H1 (cell line): ENCODE results near the gene AK5. TPM values are rescaled to one million over a fixed set of nuclear protein-coding genes. Genes with fewer than 3 reads are reported as not detected.

Source experiments
- CTCF ChIA-PET: fragments of 300-600 bp; sonication (Branson Sonifier 250); formaldehyde crosslinking; loops from one replicate; lab custom pipeline; 2021; ENCODE audit not compliant: partially characterized antibody; lab: Charles Lee
- POLR2A ChIA-PET: fragments of 300-600 bp; sonication (Branson Sonifier 250); formaldehyde crosslinking; loops from one replicate; lab custom pipeline; 2021; ENCODE audit warnings: inconsistent platforms; ENCODE audit not compliant: partially characterized antibody; lab: Charles Lee
- DNase-seq, 2 experiments: peaks; one replicate each; pipeline versions ENCODE4 v3.0.0 to v3.0.0-alpha.2; 2010 to 2022; ENCODE audit warnings: low spot score in 2 of 2, low read depth in 1 of 2, mixed read lengths in 1 of 2
- FAIRE-seq: peaks from 2 replicates; lab custom pipeline; 2011; peaks lifted over from hg19 to GRCh38; lab: Jason Lieb, UNC
- H2AFZ ChIP-seq: 2 replicates; pipeline ENCODE4 v1.8.1; 2012; ENCODE audit warnings: low read length, inconsistent platforms
- H2AK5ac ChIP-seq: 2 replicates; pipeline ENCODE4 v1.6.1; 2013; ENCODE audit warnings: low read depth, low read length
- H2BK120ac ChIP-seq: replicated peaks from 2 replicates; pipeline ENCODE3; 2013; ENCODE audit warnings: low read depth, low read length, inconsistent platforms
- H2BK12ac ChIP-seq: 2 replicates; pipeline ENCODE4 v1.6.1; 2013; ENCODE audit warnings: low read depth, low read length
- H2BK15ac ChIP-seq: 2 replicates; pipeline ENCODE4 v1.6.1; 2013; ENCODE audit warnings: low read length
- H2BK20ac ChIP-seq: 2 replicates; pipeline ENCODE4 v1.6.1; 2013; ENCODE audit warnings: low read length
- H2BK5ac ChIP-seq: 2 replicates; pipeline ENCODE4 v1.6.1; 2013; ENCODE audit warnings: low read depth, low read length
- H3K14ac ChIP-seq: 2 replicates; pipeline ENCODE4 v1.6.1; 2013; ENCODE audit warnings: inconsistent platforms; ENCODE audit not compliant: insufficient read length
- H3K18ac ChIP-seq: 2 replicates; pipeline ENCODE4 v1.6.1; 2013; ENCODE audit warnings: low read length; ENCODE audit errors: extremely low read depth
- H3K23ac ChIP-seq: 2 replicates; pipeline ENCODE4 v1.6.1; 2013; ENCODE audit warnings: inconsistent platforms; ENCODE audit not compliant: insufficient read length
- H3K23me2 ChIP-seq: 2 replicates; pipeline ENCODE4 v1.6.1; 2013; ENCODE audit warnings: low read depth, low read length
- H3K27ac ChIP-seq: 2 replicates; pipeline ENCODE4 v1.6.1; 2011; ENCODE audit warnings: low read depth, low read length, inconsistent platforms
- H3K27me3 ChIP-seq, 4 experiments: replicated peaks in 1 of 4; 1 replicate in 1 of 4; 2 replicates in 3 of 4; pipeline versions ENCODE4 v1.6.1 to v1.8.1; 2011 to 2013; ENCODE audit warnings: low read length in 3 of 4, mild to moderate bottlenecking in 3 of 4, inconsistent platforms in 2 of 4, mixed read lengths in 2 of 4, moderate library complexity in 1 of 4; ENCODE audit not compliant: control insufficient read depth in 3 of 4, insufficient read depth in 3 of 4; ENCODE audit errors: extremely low read depth in 1 of 4
- H3K36me3 ChIP-seq, 4 experiments: 2 replicates each; pipeline versions ENCODE4 v1.6.1 to v1.8.1; 2011 to 2013; ENCODE audit warnings: mild to moderate bottlenecking in 4 of 4, low read length in 3 of 4, moderate library complexity in 2 of 4, control low read depth in 1 of 4, inconsistent platforms in 1 of 4; ENCODE audit not compliant: insufficient read depth in 4 of 4, control insufficient read depth in 2 of 4
- H3K4ac ChIP-seq: replicated peaks from 2 replicates; pipeline ENCODE3; 2013; ENCODE audit warnings: low read length, low read depth, mixed read lengths, inconsistent platforms; ENCODE audit not compliant: insufficient read length
- H3K4me1 ChIP-seq, 4 experiments: replicated peaks in 1 of 4; 1 replicate in 1 of 4; 2 replicates in 3 of 4; pipeline versions ENCODE4 v1.6.1 to v1.8.1; 2011 to 2013; ENCODE audit warnings: low read length in 3 of 4, inconsistent platforms in 2 of 4, mixed read lengths in 1 of 4; ENCODE audit not compliant: insufficient read depth in 4 of 4, control insufficient read depth in 3 of 4
- H3K4me2 ChIP-seq, 2 experiments: 2 replicates each; pipeline versions ENCODE4 v1.6.1 to v1.8.1; 2011 to 2013; ENCODE audit warnings: low read depth in 2 of 2, low read length in 2 of 2, control low read depth in 1 of 2, inconsistent platforms in 1 of 2, mild to moderate bottlenecking in 1 of 2; ENCODE audit not compliant: insufficient read depth in 1 of 2
- H3K4me3 ChIP-seq, 4 experiments: fragments of 200-600, 300-600 bp in 1 of 4; sonication (generic), shearing (Covaris generic), sonication (Bioruptor Twin) in 1 of 4; 2 replicates each; pipeline versions ENCODE4 v1.5.1 to v1.8.1; 2011 to 2016; ENCODE audit warnings: low read length in 4 of 4, low read depth in 3 of 4, control low read depth in 2 of 4, inconsistent platforms in 2 of 4, mild to moderate bottlenecking in 2 of 4, mixed read lengths in 1 of 4, moderate library complexity in 1 of 4; ENCODE audit not compliant: insufficient read depth in 2 of 4; ENCODE audit errors: extremely low read depth in 1 of 4
- H3K56ac ChIP-seq: replicated peaks from 2 replicates; pipeline ENCODE3; 2013; ENCODE audit warnings: low read depth, mild to moderate bottlenecking, mixed read lengths, low read length, inconsistent platforms; ENCODE audit not compliant: insufficient read length
- H3K79me1 ChIP-seq: 2 replicates; pipeline ENCODE4 v1.6.1; 2013; ENCODE audit warnings: low read depth, low read length, control low read depth
- H3K79me2 ChIP-seq, 2 experiments: 2 replicates each; pipeline versions ENCODE4 v1.6.1 to v1.8.1; 2012 to 2013; ENCODE audit warnings: low read length in 2 of 2, mild to moderate bottlenecking in 2 of 2, inconsistent platforms in 1 of 2; ENCODE audit not compliant: insufficient read depth in 2 of 2, control insufficient read depth in 1 of 2
- H3K9ac ChIP-seq, 4 experiments: replicated peaks in 1 of 4; 1 replicate in 1 of 4; 2 replicates in 3 of 4; pipeline versions ENCODE4 v1.6.1 to v1.8.1; 2011 to 2013; ENCODE audit warnings: low read depth in 3 of 4, low read length in 3 of 4, control low read depth in 2 of 4, mild to moderate bottlenecking in 2 of 4, moderate library complexity in 2 of 4, inconsistent platforms in 1 of 4; ENCODE audit errors: extremely low read depth in 1 of 4
- H3K9me3 ChIP-seq, 2 experiments: 2 replicates each; pipeline versions ENCODE4 v1.6.1 to v1.8.1; 2012 to 2013; ENCODE audit warnings: mild to moderate bottlenecking in 2 of 2, moderate library complexity in 2 of 2, control low read depth in 1 of 2, inconsistent platforms in 1 of 2, low read depth in 1 of 2, low read length in 1 of 2, mixed read lengths in 1 of 2; ENCODE audit not compliant: insufficient read depth in 2 of 2
- H4K20me1 ChIP-seq, 2 experiments: replicated peaks in 1 of 2; 2 replicates each; pipeline versions ENCODE3 to v1.8.1; 2011 to 2013; ENCODE audit warnings: inconsistent platforms in 2 of 2, low read length in 2 of 2, mild to moderate bottlenecking in 1 of 2; ENCODE audit not compliant: insufficient read depth in 2 of 2, control insufficient read depth in 1 of 2
- H4K5ac ChIP-seq: 2 replicates; pipeline ENCODE4 v1.6.1; 2013; ENCODE audit warnings: low read length, low read depth, mixed read lengths, inconsistent platforms; ENCODE audit not compliant: insufficient read length
- H4K8ac ChIP-seq: 2 replicates; pipeline ENCODE4 v1.8.0; 2013; ENCODE audit warnings: mild to moderate bottlenecking, moderate library complexity, low read length, inconsistent platforms; ENCODE audit not compliant: insufficient read depth; ENCODE audit errors: extremely low read depth
- H4K91ac ChIP-seq: replicated peaks from 2 replicates; pipeline ENCODE3; 2013; ENCODE audit warnings: low read length, mixed read lengths, inconsistent platforms; ENCODE audit not compliant: insufficient read length
- CEBPB ChIP-seq: IDR thresholded peaks from 2 replicates; pipeline ENCODE4 v1.6.1; 2012; ENCODE audit warnings: low read depth, low read length
- CTBP2 ChIP-seq: IDR thresholded peaks from 2 replicates; pipeline ENCODE4 v1.7.0; 2011; ENCODE audit warnings: borderline replicate concordance, mild to moderate bottlenecking, moderate library complexity, mixed read lengths, low read length; ENCODE audit not compliant: insufficient read depth, insufficient read length
- GABPA ChIP-seq: IDR thresholded peaks from 2 replicates; pipeline ENCODE4 v1.6.1; 2011; ENCODE audit warnings: mild to moderate bottlenecking, low read length, moderate library complexity, borderline replicate concordance; ENCODE audit not compliant: insufficient read depth
- HDAC2 ChIP-seq, 2 experiments: fragments of 300-600 bp in 1 of 2; sonication (generic) in 1 of 2; IDR thresholded peaks; 2 replicates each; pipeline ENCODE4 v1.6.1; 2011 to 2012; ENCODE audit warnings: low read depth in 2 of 2, low read length in 2 of 2, mild to moderate bottlenecking in 2 of 2, moderate library complexity in 2 of 2, borderline replicate concordance in 1 of 2, inconsistent platforms in 1 of 2
- RXRA ChIP-seq: IDR thresholded peaks from 2 replicates; pipeline ENCODE4 v1.6.1; 2011; ENCODE audit warnings: low read depth, mild to moderate bottlenecking, low read length, moderate library complexity; ENCODE audit not compliant: insufficient read depth
- SIN3A ChIP-seq, 2 experiments: IDR thresholded peaks in 1 of 2; conservative IDR thresholded peaks in 1 of 2; 2 replicates each; pipeline ENCODE4 v1.6.1; 2011 to 2012; ENCODE audit warnings: low read length in 2 of 2, improper control_type of control experiment in 1 of 2, low read depth in 1 of 2, mild to moderate bottlenecking in 1 of 2
- SP2 ChIP-seq: IDR thresholded peaks from 2 replicates; pipeline ENCODE4 v1.6.1; 2012; ENCODE audit warnings: mild to moderate bottlenecking, low read length, inconsistent platforms
- SP4 ChIP-seq: IDR thresholded peaks from 2 replicates; pipeline ENCODE4 v1.6.1; 2012; ENCODE audit warnings: low read length, inconsistent platforms
- YY1 ChIP-seq: IDR thresholded peaks from 2 replicates; pipeline ENCODE4 v1.6.1; 2011; ENCODE audit warnings: low read depth, mild to moderate bottlenecking, low read length
- WGBS, 2 experiments: shearing (Covaris generic) in 1 of 2; methylation state at CpG; one replicate each; pipeline versions ENCODE4 v1.1.6 to v1.1.7; 2013 to 2015; ENCODE audit warnings: low lambda C conversion rate in 2 of 2, mixed read lengths in 2 of 2, inconsistent platforms in 1 of 2, low coverage in 1 of 2, missing lambda C conversion rate in 1 of 2; ENCODE audit not compliant: insufficient replicate concordance in 2 of 2, insufficient coverage in 1 of 2, insufficient read length in 1 of 2; ENCODE audit errors: extremely low coverage in 1 of 2, missing lambda C conversion rate in 1 of 2; 5-methylcytosine and 5-hydroxymethylcytosine counted together
- polyA plus RNA-seq, 7 experiments: library from polyadenylated mRNA; depleted of rRNA in 3 of 7; stranded (reverse) in 5 of 7; unstranded in 2 of 7; fragments of >200 nt in 5 of 7; fragments of 200-250 nt in 2 of 7; gene quantifications; 1 replicate in 5 of 7; 2 replicates in 1 of 7; 4 replicates in 1 of 7; pipeline versions ENCODE4 v1.2.1 to v1.2.3, GENCODE V29; 2011 to 2013; ENCODE audit warnings: missing spikeins in 2 of 7, mixed read lengths in 2 of 7
- total RNA-seq: library from RNA; stranded (reverse); fragmentation: NEBNext Ultra II Directional; extraction: Animal tissue kit (Norgen Biotek cat#: 25700); gene quantifications from 2 replicates; pipeline ENCODE4 v1.2.1, GENCODE V29; 2021

AK5 gene
- total and polyA plus RNA-seq, 2 of the 8 experiments (the other 6 are each of a cell fraction or from before 2014, with no cell fraction given) = 2.0 to 7.1 TPM

DNA sequence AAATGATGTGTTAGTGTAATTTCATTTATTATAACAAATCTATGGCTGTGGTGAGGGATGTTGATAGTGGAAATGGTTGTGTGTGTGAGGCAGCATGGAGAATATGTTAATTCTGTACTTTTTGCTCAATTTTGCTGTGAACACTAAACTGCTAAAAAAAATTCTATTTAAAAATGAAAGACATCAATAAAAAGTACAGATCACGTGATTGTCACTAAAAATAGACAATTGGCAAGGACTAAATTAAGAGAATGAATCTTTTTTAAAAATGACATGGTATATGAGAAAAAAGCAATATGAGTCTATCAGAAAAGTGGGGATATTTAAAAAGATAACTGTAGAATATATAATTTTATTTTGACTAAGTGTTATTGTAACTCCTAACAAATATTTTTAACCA is 46.9 kb upstream of the AK5 start:
- no peaks in the 10 kb centered on the region for H3K27me3 ChIP-seq
- H3K4me1 ChIP-seq = no peaks in the 10 kb centered on the region
- H4K5ac ChIP-seq = no peak overlapping the region
- H3K79me2 ChIP-seq = no peaks in the 10 kb centered on the region
- no peak for DNase-seq
- H3K27ac ChIP-seq = no peak overlapping the region
- H3K4me2 ChIP-seq = no peak overlapping the region
- no peak overlapping the region for H3K4ac ChIP-seq
- H3K56ac ChIP-seq = no peak overlapping the region
- H3K23me2 ChIP-seq = no peaks in the 10 kb centered on the region
- no peak overlapping the region for H2AFZ ChIP-seq
- H2BK5ac ChIP-seq = no peak overlapping the region
- H3K14ac ChIP-seq = no peak overlapping the region
- H3K23ac ChIP-seq = no peak overlapping the region
- H4K20me1 ChIP-seq = no peaks in the 10 kb centered on the region
- POLR2A ChIA-PET = no interaction called here
- FAIRE-seq = no peak
- H3K18ac ChIP-seq = no peak overlapping the region
- H3K79me1 ChIP-seq = no peaks in the 10 kb centered on the region
- H3K4me3 ChIP-seq = no peak overlapping the region
- no peak overlapping the region for H2BK20ac ChIP-seq
- H3K36me3 ChIP-seq = no peaks in the 10 kb centered on the region
- TF ChIP-seq HDAC2 (IDR thresholded peaks at IDR 0.05; ENCODE audit: borderline replicate concordance in 1 of 2, low read depth in 2 of 2, low read length in 2 of 2) (no peak), CTBP2 (no peak), SP2 (no peak), RXRA (no peak), CEBPB (no peak), GABPA (no peak), SP4 (no peak), SIN3A (conservative IDR thresholded peaks at IDR 0.05 in 1 of 2, IDR thresholded peaks at IDR 0.05 in 1 of 2; ENCODE audit: low read depth in 1 of 2, low read length in 2 of 2) (no peak), YY1 (no peak)
- TF ChIP-seq, all 59 proteins: peak for 0
- CTCF ChIA-PET = no interaction called here
- 95% methylated on average over 1 of the region's 1 CpG; no CpG with 5 or more reads in 1 of the 2 experiments for WGBS, 2 experiments
- Histone ChIP-seq H4K8ac (no peak overlapping the region), H4K91ac (no peak overlapping the region), H2AK5ac (no peak overlapping the region), H3K9ac (no peak overlapping the region), H2BK15ac (no peak overlapping the region), H2BK120ac (no peak overlapping the region), H3K9me3 (no peaks in the 10 kb centered on the region; a peak in 1 of 4 replicates), H2BK12ac (no peak overlapping the region)
